IMR-90 (cell line): Measurements from ENCODE around the gene CYP4F8. TPM values are rescaled to one million over a fixed set of nuclear protein-coding genes. Genes with fewer than 3 reads are reported as not detected.

Experiments
- ATAC-seq: fragments of 200-7000 bp; cut with Tn5 transposase; 2 replicates; pipeline ENCODE4 v1.9.1; 2020; ENCODE audit warnings: low read depth, mild to moderate bottlenecking, moderate library complexity
- BruUV-seq: library from RNA; stranded (reverse); fragments of 400-500 nt; replicated peaks from 2 replicates; lab custom pipeline; 2021; lab: Mats Ljungman, UMichigan
- CTCF ChIA-PET: fragments of 300-600 bp; formaldehyde crosslinking; extraction: SDS; loops from one replicate; lab custom pipeline; 2021; ENCODE audit warnings: antibody characterized with exemption; lab: Yijun Ruan, JAX
- POLR2A ChIA-PET: fragments of 300-600 bp; sonication (Branson Sonifier 250); formaldehyde crosslinking; loops from one replicate; lab custom pipeline; 2022; ENCODE audit warnings: antibody characterized with exemption; ENCODE audit not compliant: unreplicated experiment; lab: Charles Lee
- DNase-seq: peaks from one replicate; pipeline ENCODE4 v3.0.0; 2013
- H2AFZ ChIP-seq: replicated peaks from 2 replicates; pipeline ENCODE3; 2013; ENCODE audit warnings: low read length, mild to moderate bottlenecking; ENCODE audit not compliant: poor library complexity
- H2AK5ac ChIP-seq: 2 replicates; pipeline ENCODE4 v1.6.1; 2013; ENCODE audit warnings: low read depth, low read length, inconsistent platforms
- H2AK9ac ChIP-seq: replicated peaks from 2 replicates; pipeline ENCODE3; 2013; ENCODE audit warnings: mild to moderate bottlenecking, low read depth, low read length, moderate library complexity; ENCODE audit not compliant: poor library complexity
- H2BK120ac ChIP-seq: 2 replicates; pipeline ENCODE4 v1.6.1; 2013; ENCODE audit warnings: low read depth, low read length, inconsistent platforms
- H2BK15ac ChIP-seq: 3 replicates; pipeline ENCODE4 v1.6.1; 2013; ENCODE audit warnings: low read depth, low read length, inconsistent platforms
- H2BK20ac ChIP-seq: 2 replicates; pipeline ENCODE4 v1.6.1; 2013; ENCODE audit warnings: low read depth, mild to moderate bottlenecking, inconsistent platforms, low read length, moderate library complexity
- H2BK5ac ChIP-seq: 2 replicates; pipeline ENCODE4 v1.6.1; 2013; ENCODE audit warnings: mild to moderate bottlenecking, low read depth, low read length, inconsistent platforms; ENCODE audit not compliant: poor library complexity, severe bottlenecking
- H3K14ac ChIP-seq: replicated peaks from 2 replicates; pipeline ENCODE4 v1.6.1; 2013; ENCODE audit warnings: low read depth, low read length, inconsistent platforms
- H3K18ac ChIP-seq: 2 replicates; pipeline ENCODE4 v1.6.1; 2013; ENCODE audit warnings: low read depth, low read length, control low read depth
- H3K23ac ChIP-seq: 2 replicates; pipeline ENCODE4 v1.6.1; 2013; ENCODE audit warnings: low read depth, low read length, inconsistent platforms
- H3K27ac ChIP-seq: 2 replicates; pipeline ENCODE4 v1.5.1; 2013; ENCODE audit warnings: mild to moderate bottlenecking, control low read depth, low read length; ENCODE audit not compliant: insufficient read depth
- H3K27me3 ChIP-seq: 2 replicates; pipeline ENCODE4 v1.6.1; 2013; ENCODE audit warnings: low read length; ENCODE audit not compliant: control insufficient read depth, insufficient read depth
- H3K36me3 ChIP-seq: 2 replicates; pipeline ENCODE4 v1.6.1; 2013; ENCODE audit warnings: low read length, mixed read lengths; ENCODE audit not compliant: control insufficient read depth, insufficient read depth
- H3K4ac ChIP-seq: 2 replicates; pipeline ENCODE4 v1.6.1; 2013; ENCODE audit warnings: low read depth, low read length, inconsistent platforms
- H3K4me1 ChIP-seq: 2 replicates; pipeline ENCODE4 v1.6.1; 2013; ENCODE audit warnings: low read length, mixed read lengths; ENCODE audit not compliant: control insufficient read depth, insufficient read depth
- H3K4me2 ChIP-seq: 2 replicates; pipeline ENCODE4 v1.6.1; 2013; ENCODE audit warnings: low read depth, mild to moderate bottlenecking, control low read depth, low read length, moderate library complexity
- H3K4me3 ChIP-seq: 2 replicates; pipeline ENCODE4 v1.5.1; 2013; ENCODE audit warnings: low read depth, mild to moderate bottlenecking, control low read depth, low read length, moderate library complexity; ENCODE audit not compliant: insufficient read depth
- H3K56ac ChIP-seq: 2 replicates; pipeline ENCODE4 v1.6.1; 2013; ENCODE audit warnings: low read length, inconsistent platforms; ENCODE audit not compliant: insufficient read depth; ENCODE audit errors: extremely low read depth
- H3K79me1 ChIP-seq, 2 experiments: 2 replicates each; pipeline ENCODE4 v1.6.1; 2013; ENCODE audit warnings: low read length in 2 of 2, inconsistent platforms in 1 of 2, low read depth in 1 of 2
- H3K9ac ChIP-seq: 2 replicates; pipeline ENCODE4 v1.6.1; 2013; ENCODE audit warnings: low read depth, low read length, control low read depth
- H3K9me1 ChIP-seq: 2 replicates; pipeline ENCODE4 v1.6.1; 2013; ENCODE audit warnings: low read length, inconsistent platforms; ENCODE audit not compliant: insufficient read depth
- H3K9me3 ChIP-seq: 2 replicates; pipeline ENCODE4 v1.6.1; 2013; ENCODE audit warnings: low read length; ENCODE audit not compliant: control insufficient read depth, insufficient read depth
- H4K20me1 ChIP-seq: 2 replicates; pipeline ENCODE4 v1.6.1; 2013; ENCODE audit warnings: low read length, inconsistent platforms; ENCODE audit not compliant: insufficient read depth
- H4K5ac ChIP-seq: 2 replicates; pipeline ENCODE4 v1.6.1; 2013; ENCODE audit warnings: mild to moderate bottlenecking, low read depth, low read length, control low read depth
- H4K8ac ChIP-seq, 2 experiments: 2 replicates each; pipeline ENCODE4 v1.6.1; 2013; ENCODE audit warnings: low read depth in 2 of 2, low read length in 2 of 2, control low read depth in 1 of 2, inconsistent platforms in 1 of 2
- H4K91ac ChIP-seq: 2 replicates; pipeline ENCODE4 v1.6.1; 2013; ENCODE audit warnings: low read depth, low read length, inconsistent platforms; ENCODE audit not compliant: insufficient read depth
- BHLHE40 ChIP-seq: fragments of 150-350 bp; IDR thresholded peaks from 2 replicates; pipeline ENCODE4 v1.6.1; 2016; ENCODE audit warnings: mild to moderate bottlenecking, low read depth, low read length
- CEBPB ChIP-seq: IDR thresholded peaks from 2 replicates; pipeline ENCODE4 v1.6.1; 2012; ENCODE audit warnings: low read depth, low read length, improper control_type of control experiment
- CHD1 ChIP-seq: IDR thresholded peaks from 2 replicates; pipeline ENCODE4 v1.6.1; 2012; ENCODE audit warnings: low read depth, low read length, improper control_type of control experiment
- FOS ChIP-seq: fragments of 150-350 bp; IDR thresholded peaks from 2 replicates; pipeline ENCODE4 v1.6.1; 2016; ENCODE audit warnings: low read depth, low read length
- MAFK ChIP-seq: IDR thresholded peaks from 2 replicates; pipeline ENCODE4 v1.6.1; 2012; ENCODE audit warnings: low read depth, low read length, improper control_type of control experiment
- MAZ ChIP-seq: IDR thresholded peaks from 2 replicates; pipeline ENCODE4 v1.6.1; 2012; ENCODE audit warnings: low read depth, mild to moderate bottlenecking, low read length, improper control_type of control experiment, moderate library complexity, borderline replicate concordance
- MXI1 ChIP-seq: IDR thresholded peaks from 2 replicates; pipeline ENCODE4 v1.6.1; 2012; ENCODE audit warnings: low read depth, mild to moderate bottlenecking, low read length, moderate library complexity, borderline replicate concordance
- POLR2A ChIP-seq: IDR thresholded peaks from 2 replicates; pipeline ENCODE4 v1.6.1; 2012; ENCODE audit warnings: mild to moderate bottlenecking, low read depth, low read length
- RAD21 ChIP-seq: IDR thresholded peaks from 2 replicates; pipeline ENCODE4 v1.6.1; 2012; ENCODE audit warnings: low read length, improper control_type of control experiment
- RFX5 ChIP-seq: IDR thresholded peaks from 2 replicates; pipeline ENCODE4 v1.8.0; 2012; ENCODE audit warnings: low read depth, mild to moderate bottlenecking, low read length, moderate library complexity
- USF2 ChIP-seq: fragments of 150-350 bp; IDR thresholded peaks from 2 replicates; pipeline ENCODE4 v1.6.1; 2017; ENCODE audit warnings: mild to moderate bottlenecking, antibody characterized with exemption, low read length, low read depth
- WGBS, 2 experiments: methylation state at CpG; one replicate each; pipeline versions ENCODE4 v1.1.5 to v1.1.7; 2013; ENCODE audit warnings: missing lambda C conversion rate in 2 of 2; ENCODE audit not compliant: insufficient read length in 1 of 2; ENCODE audit errors: extremely low coverage in 2 of 2; 5-methylcytosine and 5-hydroxymethylcytosine counted together
- dilution Hi-C: fragments of 300-500 bp; cut with HindIII; formaldehyde crosslinking; loops from one replicate; pipeline ENCODE4 v1.14.3; 2018; ENCODE audit warnings: low sequenced_read_pairs; ENCODE audit not compliant: unreplicated experiment
- in situ Hi-C: fragments of 300-500 bp; cut with MboI; formaldehyde crosslinking; loops from 3 replicates; pipeline ENCODE4 v1.14.3; 2019; ENCODE audit warnings: low sequenced_read_pairs, inconsistent platforms, mixed read lengths
- intact Hi-C: fragments of 100-400 bp; cut with micrococcal nuclease; formaldehyde crosslinking; loops from 2 replicates; pipeline ENCODE4 v1.10.0; 2022
- polyA plus RNA-seq, 3 experiments: library from polyadenylated mRNA; depleted of rRNA; stranded (reverse); fragments of >200 nt; gene quantifications; 2 replicates each; pipeline ENCODE4 v1.2.3, GENCODE V29; 2012; ENCODE audit warnings: low replicate concordance in 1 of 3
- total RNA-seq: library from RNA; depleted of rRNA; stranded (reverse); fragments of >200 nt; gene quantifications from 2 replicates; pipeline ENCODE4 v1.2.3, GENCODE V29; 2012
- TF ChIP-seq, protein P1 (sequence below): fragments of 150-350 bp; IDR thresholded peaks from 2 replicates; pipeline ENCODE4 v1.6.1; 2016; ENCODE audit warnings: low read depth, mild to moderate bottlenecking, low read length, moderate library complexity, borderline replicate concordance
- TF ChIP-seq, protein P2 (sequence below): conservative IDR thresholded peaks from 2 replicates; pipeline ENCODE4 v1.5.1; 2012; ENCODE audit warnings: mild to moderate bottlenecking, low read depth, low read length, improper control_type of control experiment

CYP4F8 gene
- total and polyA plus RNA-seq, 2 of the 4 experiments (the other 2 are of a cell fraction) = not detected

GRCh38 chr19:15577184-15577771 lies 37.7 kb upstream of the CYP4F8 start:
- CTCF ChIA-PET = no interaction called here
- H3K4me3 ChIP-seq = no peak overlapping the region
- no peak overlapping the region for H2BK5ac ChIP-seq
- H3K18ac ChIP-seq = no peak overlapping the region
- H3K4me1 ChIP-seq = no peaks in the 10 kb centered on the region
- H2AFZ ChIP-seq = no peak overlapping the region
- H3K27ac ChIP-seq = no peak overlapping the region
- no peak overlapping the region for H2AK9ac ChIP-seq
- no peaks in the 10 kb centered on the region for H3K79me1 ChIP-seq
- no peak overlapping the region for H3K56ac ChIP-seq
- in situ Hi-C loops = no loop called here
- no peak overlapping the region for H3K23ac ChIP-seq
- POLR2A ChIA-PET = no interaction called here
- no peak overlapping the region for H2BK20ac ChIP-seq
- no peak overlapping the region for H4K91ac ChIP-seq
- no peak overlapping the region for H2BK120ac ChIP-seq
- no peak overlapping the region for H2BK15ac ChIP-seq
- dilution Hi-C loops = no loop called here
- no peak for ATAC-seq
- H4K8ac ChIP-seq = no peak overlapping the region
- H3K27me3 ChIP-seq = no peaks in the 10 kb centered on the region; the same call in 1 of the 2 replicates
- 20% methylated on average over 2 of the region's 6 CpGs; no CpG with 5 or more reads in 1 of the 2 experiments for WGBS, 2 experiments
- no peaks in the 10 kb centered on the region for H4K20me1 ChIP-seq
- no peak overlapping the region for H3K9ac ChIP-seq
- no peaks in the 10 kb centered on the region for H3K36me3 ChIP-seq
- TF ChIP-seq MAFK = no peak
- no peak for TF ChIP-seq USF2
- no peak for TF ChIP-seq CEBPB
- TF ChIP-seq CHD1 = no peak
- TF ChIP-seq, protein P1, sequence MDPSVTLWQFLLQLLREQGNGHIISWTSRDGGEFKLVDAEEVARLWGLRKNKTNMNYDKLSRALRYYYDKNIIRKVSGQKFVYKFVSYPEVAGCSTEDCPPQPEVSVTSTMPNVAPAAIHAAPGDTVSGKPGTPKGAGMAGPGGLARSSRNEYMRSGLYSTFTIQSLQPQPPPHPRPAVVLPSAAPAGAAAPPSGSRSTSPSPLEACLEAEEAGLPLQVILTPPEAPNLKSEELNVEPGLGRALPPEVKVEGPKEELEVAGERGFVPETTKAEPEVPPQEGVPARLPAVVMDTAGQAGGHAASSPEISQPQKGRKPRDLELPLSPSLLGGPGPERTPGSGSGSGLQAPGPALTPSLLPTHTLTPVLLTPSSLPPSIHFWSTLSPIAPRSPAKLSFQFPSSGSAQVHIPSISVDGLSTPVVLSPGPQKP = no peak
- no peak for TF ChIP-seq MXI1
- no peak for TF ChIP-seq POLR2A
- no peak for TF ChIP-seq RFX5
- no peak for TF ChIP-seq MAZ
- TF ChIP-seq RAD21 = no peak
- TF ChIP-seq, protein P2, sequence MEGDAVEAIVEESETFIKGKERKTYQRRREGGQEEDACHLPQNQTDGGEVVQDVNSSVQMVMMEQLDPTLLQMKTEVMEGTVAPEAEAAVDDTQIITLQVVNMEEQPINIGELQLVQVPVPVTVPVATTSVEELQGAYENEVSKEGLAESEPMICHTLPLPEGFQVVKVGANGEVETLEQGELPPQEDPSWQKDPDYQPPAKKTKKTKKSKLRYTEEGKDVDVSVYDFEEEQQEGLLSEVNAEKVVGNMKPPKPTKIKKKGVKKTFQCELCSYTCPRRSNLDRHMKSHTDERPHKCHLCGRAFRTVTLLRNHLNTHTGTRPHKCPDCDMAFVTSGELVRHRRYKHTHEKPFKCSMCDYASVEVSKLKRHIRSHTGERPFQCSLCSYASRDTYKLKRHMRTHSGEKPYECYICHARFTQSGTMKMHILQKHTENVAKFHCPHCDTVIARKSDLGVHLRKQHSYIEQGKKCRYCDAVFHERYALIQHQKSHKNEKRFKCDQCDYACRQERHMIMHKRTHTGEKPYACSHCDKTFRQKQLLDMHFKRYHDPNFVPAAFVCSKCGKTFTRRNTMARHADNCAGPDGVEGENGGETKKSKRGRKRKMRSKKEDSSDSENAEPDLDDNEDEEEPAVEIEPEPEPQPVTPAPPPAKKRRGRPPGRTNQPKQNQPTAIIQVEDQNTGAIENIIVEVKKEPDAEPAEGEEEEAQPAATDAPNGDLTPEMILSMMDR = no peak
- no peak for TF ChIP-seq BHLHE40
- TF ChIP-seq FOS = no peak
- H3K4me2 ChIP-seq = no peak overlapping the region
- H3K14ac ChIP-seq = no peak overlapping the region
- H3K4ac ChIP-seq = no peak overlapping the region
- intact Hi-C loops = no loop called here
- BruUV-seq = no TSS peak
- H3K9me1 ChIP-seq = no peaks in the 10 kb centered on the region
- no peak overlapping the region for H4K5ac ChIP-seq
- no peaks in the 10 kb centered on the region for H3K9me3 ChIP-seq
- no peak overlapping the region for H2AK5ac ChIP-seq
- no peak for DNase-seq
